PC-3 (cell line): ENCODE results near the gene IL7R.

Source experiments
- CTCF ChIP-seq: fragments of 300-600 bp; sonication (generic); conservative IDR thresholded peaks from 2 replicates; pipeline ENCODE4 v1.5.1; 2017; ENCODE audit warnings: antibody characterized with exemption, low read depth, mild to moderate bottlenecking, low read length
- EZH2 ChIP-seq: fragments of 300-600 bp; sonication (generic); IDR thresholded peaks from one replicate; pipeline ENCODE4 v1.6.1; 2017; ENCODE audit warnings: antibody characterized with exemption, mild to moderate bottlenecking, low read length; ENCODE audit not compliant: unreplicated experiment
- EZH2phosphoT487 ChIP-seq: fragments of 300-600 bp; sonication (generic); IDR thresholded peaks from 2 replicates; pipeline ENCODE4 v1.6.1; 2018; ENCODE audit warnings: mild to moderate bottlenecking, antibody characterized with exemption, low read length, borderline replicate concordance

- TF ChIP-seq CTCF = no peak
- no peak for TF ChIP-seq EZH2
- no peak for TF ChIP-seq EZH2phosphoT487
Measured at GRCh38 chr5:35902046-35902672, 45.5 kb downstream of the IL7R start.
